Measurements from ENCODE around the gene BCL2A1.

GRCh38 chr15:79987569-79987955, 16.6 kb upstream of the BCL2A1 start:
- TF ChIP-seq CTCF (conservative IDR thresholded peaks at IDR 0.05) (no peak), ZFX (IDR thresholded peaks at IDR 0.05) (no peak)

All from C4-2B (cell line).